Measurements from ENCODE around the gene AGTRAP.

GRCh38 chr1:11721311-11721710, 14.6 kb upstream of the AGTRAP start:
- TF ChIP-seq, protein P1, sequence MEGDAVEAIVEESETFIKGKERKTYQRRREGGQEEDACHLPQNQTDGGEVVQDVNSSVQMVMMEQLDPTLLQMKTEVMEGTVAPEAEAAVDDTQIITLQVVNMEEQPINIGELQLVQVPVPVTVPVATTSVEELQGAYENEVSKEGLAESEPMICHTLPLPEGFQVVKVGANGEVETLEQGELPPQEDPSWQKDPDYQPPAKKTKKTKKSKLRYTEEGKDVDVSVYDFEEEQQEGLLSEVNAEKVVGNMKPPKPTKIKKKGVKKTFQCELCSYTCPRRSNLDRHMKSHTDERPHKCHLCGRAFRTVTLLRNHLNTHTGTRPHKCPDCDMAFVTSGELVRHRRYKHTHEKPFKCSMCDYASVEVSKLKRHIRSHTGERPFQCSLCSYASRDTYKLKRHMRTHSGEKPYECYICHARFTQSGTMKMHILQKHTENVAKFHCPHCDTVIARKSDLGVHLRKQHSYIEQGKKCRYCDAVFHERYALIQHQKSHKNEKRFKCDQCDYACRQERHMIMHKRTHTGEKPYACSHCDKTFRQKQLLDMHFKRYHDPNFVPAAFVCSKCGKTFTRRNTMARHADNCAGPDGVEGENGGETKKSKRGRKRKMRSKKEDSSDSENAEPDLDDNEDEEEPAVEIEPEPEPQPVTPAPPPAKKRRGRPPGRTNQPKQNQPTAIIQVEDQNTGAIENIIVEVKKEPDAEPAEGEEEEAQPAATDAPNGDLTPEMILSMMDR (IDR thresholded peaks at IDR 0.05; ENCODE audit: extremely low read depth in 1 of 2, insufficient read depth in 1 of 2, low read depth in 1 of 2, low read length in 2 of 2) = no peak
- TF ChIP-seq EZH2 (IDR thresholded peaks at IDR 0.05; ENCODE audit: borderline replicate concordance, low read depth, low read length, severe bottlenecking) = no peak
- TF ChIP-seq MAX (IDR thresholded peaks at IDR 0.05; ENCODE audit: insufficient read depth, insufficient read length) = no peak
- no peak for TF ChIP-seq FOS (IDR thresholded peaks at IDR 0.05; ENCODE audit: borderline replicate concordance, insufficient read depth, low read length)
- TF ChIP-seq POLR2AphosphoS5 (IDR thresholded peaks at IDR 0.05; ENCODE audit: insufficient read depth, low read depth, low read length) = no peak
